Stomach smooth muscle (tissue), 2 donors: Measurements from ENCODE around the gene C2orf68.
"Not testable (repeated sequence)": the region's sequence is repeated elsewhere in the genome, so short reads cannot be mapped to it uniquely, and the experiment has no call there.

Experiments used
- H3K27ac ChIP-seq: one replicate; pipeline ENCODE4 v1.7.0; 2013; ENCODE audit warnings: mild to moderate bottlenecking, low read length, inconsistent platforms
- H3K27me3 ChIP-seq, 2 donors: one replicate each; pipeline ENCODE4 v1.7.0; 2013; ENCODE audit warnings: low read length in 2 of 2; ENCODE audit not compliant: insufficient read depth in 2 of 2, control insufficient read depth in 1 of 2
- H3K36me3 ChIP-seq, 2 donors: one replicate each; pipeline ENCODE4 v1.7.0; 2013; ENCODE audit warnings: low read length in 2 of 2; ENCODE audit not compliant: control insufficient read depth in 2 of 2, insufficient read depth in 2 of 2
- H3K4me1 ChIP-seq: one replicate; pipeline ENCODE4 v1.7.0; 2013; ENCODE audit warnings: low read length; ENCODE audit not compliant: control insufficient read depth, insufficient read depth
- H3K4me3 ChIP-seq, 2 donors: one replicate each; pipeline ENCODE4 v1.7.0; 2013; ENCODE audit warnings: low read length in 2 of 2
- H3K9ac ChIP-seq, 2 donors: one replicate each; pipeline ENCODE4 v1.7.0; 2013; ENCODE audit warnings: low read length in 2 of 2, mild to moderate bottlenecking in 1 of 2
- H3K9me3 ChIP-seq, 2 donors: one replicate each; pipeline ENCODE4 v1.7.0; 2013; ENCODE audit warnings: low read length in 2 of 2; ENCODE audit not compliant: control insufficient read depth in 2 of 2
- donor health status: healthy.
- donor health status: Pancreatic carcinoma.

The C2orf68 gene

GRCh38 chr2:85611705-85612587 is at the start of gene C2orf68:
C2orf68 (minus strand) TSS chr2:85612066; CDS start chr2:85611984, 82 bp downstream.
- Histone ChIP-seq H3K4me3 (peak within 1 kb of the TSS; percentile 79 to 91), H3K27me3 (no peaks in the 10 kb centered on the region), H3K36me3 (peaks cover 10 to 17% of the 10 kb centered on the region in 2 donors), H3K9ac (peak within 1 kb of the TSS; percentile 80 to 81), H3K9me3 (no peaks in the 10 kb centered on the region), H3K27ac (peak within 1 kb of the TSS; percentile 67), H3K4me1 (peaks cover 19% of the 10 kb centered on the region)

- Histone ChIP-seq H3K36me3 (peaks cover 0 to under 1% of the 10 kb centered on the region in 2 donors), H3K9me3 (no peaks in the 10 kb centered on the region), H3K9ac (no peak overlapping the region), H3K27ac (no peak overlapping the region), H3K4me1 (peaks cover 2% of the 10 kb centered on the region), H3K4me3 (no peak overlapping the region), H3K27me3 (no peaks in the 10 kb centered on the region)
Measured at GRCh38 chr2:85661139-85661858, 49.4 kb upstream of the C2orf68 start.

- Histone ChIP-seq H3K4me3 (no peak overlapping the region), H3K9ac (no peak overlapping the region), H3K9me3 (no peaks in the 10 kb centered on the region), H3K4me1 (peaks cover 2% of the 10 kb centered on the region), H3K27me3 (no peaks in the 10 kb centered on the region), H3K36me3 (peaks cover 3 to 5% of the 10 kb centered on the region in 2 donors), H3K27ac (no peak overlapping the region)
Measured at GRCh38 chr2:85660725-85661124, 48.9 kb upstream of the C2orf68 start.

GRCh38 chr2:85660301-85660700 is 48.4 kb upstream of the C2orf68 start:
- H3K27ac ChIP-seq, H3K9ac ChIP-seq, H3K36me3 ChIP-seq, H3K27me3 ChIP-seq, H3K9me3 ChIP-seq, H3K4me1 ChIP-seq, H3K4me3 ChIP-seq: not testable (repeated sequence)

- H3K4me3 ChIP-seq: no peak overlapping the region
- no peaks in the 10 kb centered on the region for H3K9me3 ChIP-seq
- peaks cover 2% of the 10 kb centered on the region for H3K4me1 ChIP-seq
- no peak overlapping the region for H3K9ac ChIP-seq
- H3K36me3 ChIP-seq: peaks cover 3 to 5% of the 10 kb centered on the region in 2 donors
- no peaks in the 10 kb centered on the region for H3K27me3 ChIP-seq
- H3K27ac ChIP-seq: no peak overlapping the region
Measured at GRCh38 chr2:85659324-85659981, 47.6 kb upstream of the C2orf68 start.

- not testable (repeated sequence) for H3K27ac ChIP-seq, H3K9me3 ChIP-seq, H3K4me3 ChIP-seq, H3K4me1 ChIP-seq, H3K27me3 ChIP-seq, H3K9ac ChIP-seq
- H3K36me3 ChIP-seq: peaks cover 5 to 10% of the 10 kb centered on the region in 2 donors
Measured at GRCh38 chr2:85657399-85657798, 45.5 kb upstream of the C2orf68 start.

GRCh38 chr2:85656468-85656867 is 44.6 kb upstream of the C2orf68 start:
- Histone ChIP-seq H3K9me3 (no peaks in the 10 kb centered on the region), H3K36me3 (peaks cover 6 to 16% of the 10 kb centered on the region in 2 donors), H3K4me1 (peaks cover 2% of the 10 kb centered on the region), H3K9ac (no peak overlapping the region), H3K27ac (no peak overlapping the region), H3K4me3 (no peak overlapping the region), H3K27me3 (no peaks in the 10 kb centered on the region)

GRCh38 chr2:85655961-85656417 is 44.1 kb upstream of the C2orf68 start:
- no peak overlapping the region for H3K9ac ChIP-seq
- peaks cover 10 to 19% of the 10 kb centered on the region in 2 donors for H3K36me3 ChIP-seq
- no peaks in the 10 kb centered on the region for H3K4me1 ChIP-seq
- no peaks in the 10 kb centered on the region for H3K27me3 ChIP-seq
- H3K4me3 ChIP-seq: no peak overlapping the region
- H3K9me3 ChIP-seq: no peaks in the 10 kb centered on the region
- no peak overlapping the region for H3K27ac ChIP-seq

- Histone ChIP-seq H3K27me3 (no peaks in the 10 kb centered on the region), H3K36me3 (peaks cover 19 to 30% of the 10 kb centered on the region in 2 donors), H3K9ac (no peak overlapping the region), H3K4me1 (no peaks in the 10 kb centered on the region), H3K9me3 (no peaks in the 10 kb centered on the region), H3K27ac (no peak overlapping the region), H3K4me3 (no peak overlapping the region)
Measured at GRCh38 chr2:85653996-85654395, 42.1 kb upstream of the C2orf68 start.

GRCh38 chr2:85652056-85652455 is 40.2 kb upstream of the C2orf68 start:
- Histone ChIP-seq H3K9ac (no peak overlapping the region), H3K36me3 (peaks cover 33 to 46% of the 10 kb centered on the region in 2 donors), H3K4me3 (no peak overlapping the region), H3K4me1 (no peaks in the 10 kb centered on the region), H3K27me3 (no peaks in the 10 kb centered on the region), H3K9me3 (no peaks in the 10 kb centered on the region), H3K27ac (no peak overlapping the region)
